ENCODE data around the gene ING5. TPM values are rescaled to one million over a fixed set of nuclear protein-coding genes. Genes with fewer than 3 reads are reported as not detected.
A peak's percentile ranks its signal among the peaks of the same experiment; 100 is the strongest.
"Not testable (repeated sequence)": the region's sequence is repeated elsewhere in the genome, so short reads cannot be mapped to it uniquely, and the experiment has no call there.

Gene ING5
- polyA plus RNA-seq (ENCODE audit: insufficient read length in 3 of 3), result 10 to 100 TPM; 37.5 to 43.5 (median 40.0) TPM

GRCh38 chr2:241701399-241702154, at the start of gene ING5:
ING5 (plus strand) TSS chr2:241702039; CDS start chr2:241702066, 27 bp downstream.
- peak; percentile 60 to 86 (median 81) for DNase-seq (ENCODE audit: low read depth in 3 of 3, low spot score in 2 of 3)

GRCh38 chr2:241652142-241652541, 49.7 kb upstream of the ING5 start:
- DNase-seq (ENCODE audit: low read depth in 3 of 3, low spot score in 2 of 3), result no peak

GRCh38 chr2:241652722-241653121, 49.1 kb upstream of the ING5 start:
- DNase-seq (ENCODE audit: low read depth in 3 of 3, low spot score in 2 of 3), result no peak

GRCh38 chr2:241653210-241653750, 48.6 kb upstream of the ING5 start:
- no peak for DNase-seq (ENCODE audit: low read depth in 3 of 3, low spot score in 2 of 3)

GRCh38 chr2:241654551-241654950, 47.3 kb upstream of the ING5 start:
- no peak for DNase-seq (ENCODE audit: low read depth in 3 of 3, low spot score in 2 of 3)

- DNase-seq (ENCODE audit: low read depth in 3 of 3, low spot score in 2 of 3), result no peak
Observed at GRCh38 chr2:241655516-241656189, 46.2 kb upstream of the ING5 start.

- no peak for DNase-seq (ENCODE audit: low read depth in 3 of 3, low spot score in 2 of 3)
Observed at GRCh38 chr2:241656190-241656741, 45.6 kb upstream of the ING5 start.

- no peak for DNase-seq (ENCODE audit: low read depth in 3 of 3, low spot score in 2 of 3)
Observed at GRCh38 chr2:241657786-241658254, 44.0 kb upstream of the ING5 start.

GRCh38 chr2:241658296-241658695, 43.5 kb upstream of the ING5 start:
- no peak for DNase-seq (ENCODE audit: low read depth in 3 of 3, low spot score in 2 of 3)

- no peak for DNase-seq (ENCODE audit: low read depth in 3 of 3, low spot score in 2 of 3)
Observed at GRCh38 chr2:241659150-241659739, 42.6 kb upstream of the ING5 start.

GRCh38 chr2:241660593-241661213, 41.1 kb upstream of the ING5 start:
- DNase-seq (ENCODE audit: low read depth in 3 of 3, low spot score in 2 of 3), result no peak

GRCh38 chr2:241662731-241663130, 39.1 kb upstream of the ING5 start:
- DNase-seq (ENCODE audit: low read depth in 3 of 3, low spot score in 2 of 3), result not testable (repeated sequence)

GRCh38 chr2:241665731-241666440, 36.0 kb upstream of the ING5 start:
- DNase-seq (ENCODE audit: low read depth in 3 of 3, low spot score in 2 of 3), result no peak

- DNase-seq (ENCODE audit: low read depth in 3 of 3, low spot score in 2 of 3), result peak in 1 of 3 donors; percentile 50
Observed at GRCh38 chr2:241666627-241667400, 35.0 kb upstream of the ING5 start.

GRCh38 chr2:241668354-241668753, 33.5 kb upstream of the ING5 start:
- DNase-seq (ENCODE audit: low read depth in 3 of 3, low spot score in 2 of 3), result no peak

- no peak for DNase-seq (ENCODE audit: low read depth in 3 of 3, low spot score in 2 of 3)
Observed at GRCh38 chr2:241668839-241669238, 33.0 kb upstream of the ING5 start.

- DNase-seq (ENCODE audit: low read depth in 3 of 3, low spot score in 2 of 3), result no peak
Observed at GRCh38 chr2:241670333-241671110, 31.3 kb upstream of the ING5 start.

All from right renal cortex interstitium (tissue), 3 donors.